Karpas-422 (cell line): ENCODE measurements around the gene RNF31. TPM values are rescaled to one million over a fixed set of nuclear protein-coding genes. Genes with fewer than 3 reads are reported as not detected.

Experiments used
- DNase-seq: peaks from one replicate; pipeline ENCODE4 v3.0.0-alpha.2; 2015
- H2AFZ ChIP-seq: fragments of 200-600 bp; sonication (generic); 2 replicates; pipeline ENCODE4 v1.6.1; 2014; ENCODE audit warnings: antibody characterized with exemption, low read length, mixed read lengths
- H3K27ac ChIP-seq: fragments of 200-600 bp; sonication (generic); 2 replicates; pipeline ENCODE4 v1.5.1; 2014; ENCODE audit warnings: mild to moderate bottlenecking, low read length, moderate library complexity
- H3K27me3 ChIP-seq: fragments of 200-600 bp; sonication (generic); 2 replicates; pipeline ENCODE4 v1.6.1; 2014; ENCODE audit warnings: low read length, mixed read lengths
- H3K36me3 ChIP-seq: fragments of 200-600 bp; sonication (generic); 2 replicates; pipeline ENCODE4 v1.6.1; 2014; ENCODE audit warnings: low read length, mixed read lengths; ENCODE audit not compliant: insufficient read depth
- H3K4me1 ChIP-seq: fragments of 200-600 bp; sonication (generic); 2 replicates; pipeline ENCODE4 v1.6.1; 2014; ENCODE audit warnings: mild to moderate bottlenecking, low read length, mixed read lengths
- H3K4me2 ChIP-seq: fragments of 200-600 bp; sonication (generic); 2 replicates; pipeline ENCODE4 v1.6.1; 2014; ENCODE audit warnings: low read length, low read depth, mild to moderate bottlenecking; ENCODE audit not compliant: poor library complexity, severe bottlenecking
- H3K4me3 ChIP-seq: fragments of 200-600 bp; sonication (generic); 2 replicates; pipeline ENCODE4 v1.5.1; 2014; ENCODE audit warnings: mild to moderate bottlenecking, antibody characterized with exemption, low read length, mixed read lengths
- H3K79me2 ChIP-seq: fragments of 200-600 bp; sonication (generic); 2 replicates; pipeline ENCODE4 v1.6.1; 2014; ENCODE audit warnings: mild to moderate bottlenecking, low read length, mixed read lengths
- H3K9ac ChIP-seq: fragments of 200-600 bp; sonication (generic); 2 replicates; pipeline ENCODE4 v1.6.0; 2014; ENCODE audit warnings: low read length
- H3K9me2 ChIP-seq: fragments of 200-600 bp; sonication (generic), shearing (Covaris generic); replicated peaks from 2 replicates; pipeline ENCODE4 v1.6.0; 2014; ENCODE audit warnings: mild to moderate bottlenecking, low read length, moderate library complexity; ENCODE audit not compliant: insufficient read depth
- H3K9me3 ChIP-seq: fragments of 300-700, 200-600 bp; sonication (generic); 2 replicates; pipeline ENCODE4 v1.6.1; 2014; ENCODE audit warnings: low read length, mixed read lengths
- H4K20me1 ChIP-seq: fragments of 200-600 bp; sonication (generic); 2 replicates; pipeline ENCODE4 v1.6.1; 2014; ENCODE audit warnings: mild to moderate bottlenecking, antibody characterized with exemption, low read length, low read depth; ENCODE audit not compliant: insufficient read depth
- total RNA-seq: library from RNA; depleted of rRNA; stranded (reverse); fragments of >200 nt; shearing (Covaris generic); gene quantifications from 2 replicates; pipeline ENCODE4 v1.2.3, GENCODE V29; 2014; ENCODE audit warnings: low replicate concordance

RNF31 gene
- total RNA-seq, 1 experiment from 2014 or later, result 82.0 TPM

- H3K27me3 ChIP-seq, result no peaks in the 10 kb centered on the region
- no peak overlapping the region for H3K4me3 ChIP-seq
- H3K9ac ChIP-seq, result no peak overlapping the region
- no peaks in the 10 kb centered on the region for H3K9me2 ChIP-seq
- H3K9me3 ChIP-seq, result no peaks in the 10 kb centered on the region
- H3K79me2 ChIP-seq, result peaks cover 7% of the 10 kb centered on the region
- no peak for DNase-seq
- H2AFZ ChIP-seq, result no peak overlapping the region
- H3K27ac ChIP-seq, result no peak overlapping the region
- H4K20me1 ChIP-seq, result no peaks in the 10 kb centered on the region
- H3K36me3 ChIP-seq, result peaks cover 39% of the 10 kb centered on the region
- peaks cover 15% of the 10 kb centered on the region for H3K4me1 ChIP-seq
- H3K4me2 ChIP-seq, result no peak overlapping the region
These were observed 9.5 kb downstream of the RNF31 start for GRCh38 chr14:24156840-24157239.

- no peaks in the 10 kb centered on the region for H3K9me3 ChIP-seq
- no peaks in the 10 kb centered on the region for H3K9me2 ChIP-seq
- H3K9ac ChIP-seq, result no peak overlapping the region
- peaks cover 12% of the 10 kb centered on the region for H3K79me2 ChIP-seq
- H3K4me2 ChIP-seq, result no peak overlapping the region
- no peak for DNase-seq
- peaks cover 40% of the 10 kb centered on the region for H3K36me3 ChIP-seq
- no peaks in the 10 kb centered on the region for H4K20me1 ChIP-seq
- no peak overlapping the region for H2AFZ ChIP-seq
- no peak overlapping the region for H3K4me3 ChIP-seq
- H3K27me3 ChIP-seq, result no peaks in the 10 kb centered on the region
- H3K27ac ChIP-seq, result no peak overlapping the region
- peaks cover 20% of the 10 kb centered on the region for H3K4me1 ChIP-seq
These were observed 10.0 kb downstream of the RNF31 start for GRCh38 chr14:24157331-24157730.

DNA sequence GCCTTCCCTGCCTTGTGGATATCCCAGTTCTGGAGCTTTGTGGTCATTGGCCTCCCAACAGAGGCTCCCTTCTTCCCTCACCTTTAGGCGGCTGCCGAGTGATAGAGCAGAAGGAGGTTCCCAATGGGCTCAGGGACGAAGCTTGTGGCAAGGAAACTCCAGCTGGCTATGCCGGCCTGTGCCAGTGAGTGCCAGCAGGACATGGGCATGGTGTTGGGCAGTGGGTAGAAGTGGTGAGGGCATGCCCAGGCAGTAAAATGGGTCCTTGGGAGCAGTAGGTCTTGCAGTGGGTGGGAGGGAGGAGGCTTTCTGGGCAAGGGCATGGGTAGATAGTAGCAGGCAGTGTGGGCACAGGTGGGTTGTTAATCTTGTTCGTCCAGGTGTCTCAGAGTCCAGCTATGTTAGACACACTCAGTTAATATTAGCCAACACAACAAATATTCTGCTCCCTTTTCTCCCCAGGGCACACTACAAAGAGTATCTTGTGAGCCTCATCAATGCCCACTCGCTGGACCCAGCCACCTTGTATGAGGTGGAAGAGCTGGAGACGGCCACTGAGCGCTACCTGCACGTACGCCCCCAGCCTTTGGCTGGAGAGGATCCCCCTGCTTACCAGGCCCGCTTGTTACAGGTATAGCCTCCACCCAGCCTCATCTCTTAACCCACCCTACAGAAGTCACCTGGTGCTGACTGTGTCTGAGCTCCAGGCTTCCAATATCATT lies 12.6 kb downstream of the RNF31 start:
- Histone ChIP-seq H3K79me2 (peaks cover 17% of the 10 kb centered on the region), H2AFZ (no peak overlapping the region), H3K27ac (0 out of 2 replicates have a peak overlapping the region, but pooled peaks have one; percentile 8), H3K4me2 (no peak overlapping the region), H4K20me1 (no peaks in the 10 kb centered on the region), H3K9me2 (no peaks in the 10 kb centered on the region), H3K4me3 (no peak overlapping the region), H3K9ac (no peak overlapping the region), H3K27me3 (no peaks in the 10 kb centered on the region), H3K9me3 (no peaks in the 10 kb centered on the region), H3K36me3 (peaks cover 55% of the 10 kb centered on the region), H3K4me1 (peaks cover 21% of the 10 kb centered on the region)
- DNase-seq, result no peak

DNA sequence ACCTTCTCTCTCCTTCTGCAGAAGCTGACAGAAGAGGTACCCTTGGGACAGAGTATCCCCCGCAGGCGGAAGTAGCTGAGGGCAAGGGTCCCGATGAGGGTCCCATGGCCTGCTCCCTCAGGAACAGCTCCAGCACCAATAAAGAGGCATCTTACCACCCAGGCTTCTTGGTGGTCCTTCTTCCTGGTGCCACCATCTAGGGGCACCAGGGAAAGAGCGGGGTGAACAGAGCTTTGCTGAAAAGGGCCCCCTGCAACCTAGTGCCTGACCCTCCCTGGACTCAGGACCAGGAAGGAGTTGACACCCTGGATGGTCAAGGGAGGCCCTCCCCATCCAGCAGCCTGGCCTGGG lies 13.2 kb downstream of the RNF31 start:
- Histone ChIP-seq H3K4me1 (peaks cover 21% of the 10 kb centered on the region), H3K27me3 (no peaks in the 10 kb centered on the region), H3K4me2 (peak overlapping the region; percentile 91), H3K79me2 (peaks cover 17% of the 10 kb centered on the region), H3K9ac (no peak overlapping the region), H3K9me3 (no peaks in the 10 kb centered on the region), H3K36me3 (peaks cover 55% of the 10 kb centered on the region), H4K20me1 (no peaks in the 10 kb centered on the region), H2AFZ (no peak overlapping the region), H3K9me2 (no peaks in the 10 kb centered on the region), H3K27ac (peak overlapping the region; percentile 8; the same call in 1 of the 2 replicates), H3K4me3 (no peak overlapping the region)
- DNase-seq, result no peak

- Histone ChIP-seq H3K4me3 (peak within 1 kb of the TSS; percentile 76), H3K79me2 (peaks cover 17% of the 10 kb centered on the region), H3K27ac (peak within 1 kb of the TSS; percentile 77), H3K4me1 (peaks cover 21% of the 10 kb centered on the region), H3K36me3 (peaks cover 56% of the 10 kb centered on the region; the same call in 1 of the 2 replicates), H3K27me3 (no peaks in the 10 kb centered on the region), H3K9me3 (no peaks in the 10 kb centered on the region), H3K9ac (peak within 1 kb of the TSS; percentile 88), H3K4me2 (peak within 1 kb of the TSS; percentile 91), H2AFZ (no peak within 1 kb of the TSS), H3K9me2 (no peaks in the 10 kb centered on the region), H4K20me1 (no peaks in the 10 kb centered on the region)
- peak; percentile 99 for DNase-seq
These were observed 13.8 kb downstream of the RNF31 start, which contains the start of gene IRF9 for GRCh38 chr14:24160850-24161804. Gene IRF9 (plus strand): TSS chr14:24161265. CDS start chr14:24162145, 880 bp downstream.

DNA sequence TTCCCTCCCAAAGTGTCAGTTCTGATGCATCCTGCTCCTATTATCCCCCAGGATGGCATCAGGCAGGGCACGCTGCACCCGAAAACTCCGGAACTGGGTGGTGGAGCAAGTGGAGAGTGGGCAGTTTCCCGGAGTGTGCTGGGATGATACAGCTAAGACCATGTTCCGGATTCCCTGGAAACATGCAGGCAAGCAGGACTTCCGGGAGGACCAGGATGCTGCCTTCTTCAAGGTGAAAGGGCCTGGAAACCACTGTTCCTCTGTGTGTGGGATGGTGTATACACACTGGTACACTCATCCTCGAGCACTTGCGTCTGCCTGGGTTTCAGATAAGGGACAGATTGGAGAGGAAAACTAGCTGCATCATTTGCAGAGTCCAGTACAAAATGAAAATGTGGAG lies 14.8 kb downstream of the RNF31 start:
- Histone ChIP-seq H4K20me1 (no peaks in the 10 kb centered on the region), H3K4me1 (peaks cover 21% of the 10 kb centered on the region), H3K4me3 (peak overlapping the region; percentile 76), H3K27me3 (no peaks in the 10 kb centered on the region), H3K79me2 (peaks cover 17% of the 10 kb centered on the region), H2AFZ (no peak overlapping the region), H3K9ac (peak overlapping the region; percentile 88), H3K27ac (peak overlapping the region; percentile 77), H3K9me3 (no peaks in the 10 kb centered on the region), H3K4me2 (peak overlapping the region; percentile 91), H3K9me2 (no peaks in the 10 kb centered on the region), H3K36me3 (peaks cover 52% of the 10 kb centered on the region; the same call in 1 of the 2 replicates)
- no peak for DNase-seq

DNA sequence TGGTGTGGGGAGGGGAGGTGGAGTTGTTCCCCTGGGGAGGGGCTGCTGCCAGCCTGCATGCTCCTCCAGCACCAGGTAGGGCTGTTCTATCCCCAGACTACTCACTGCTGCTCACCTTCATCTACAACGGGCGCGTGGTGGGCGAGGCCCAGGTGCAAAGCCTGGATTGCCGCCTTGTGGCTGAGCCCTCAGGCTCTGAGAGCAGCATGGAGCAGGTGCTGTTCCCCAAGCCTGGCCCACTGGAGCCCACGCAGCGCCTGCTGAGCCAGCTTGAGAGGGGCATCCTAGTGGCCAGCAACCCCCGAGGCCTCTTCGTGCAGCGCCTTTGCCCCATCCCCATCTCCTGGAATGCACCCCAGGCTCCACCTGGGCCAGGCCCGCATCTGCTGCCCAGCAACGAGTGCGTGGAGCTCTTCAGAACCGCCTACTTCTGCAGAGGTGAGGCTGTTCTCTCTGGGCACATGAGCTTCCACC lies 17.3 kb downstream of the RNF31 start:
- DNase-seq, result no peak
- no peaks in the 10 kb centered on the region for H3K27me3 ChIP-seq
- H4K20me1 ChIP-seq, result no peaks in the 10 kb centered on the region
- H3K27ac ChIP-seq, result no peak overlapping the region
- H3K79me2 ChIP-seq, result peaks cover 17% of the 10 kb centered on the region
- no peak overlapping the region for H3K4me3 ChIP-seq
- H3K9me2 ChIP-seq, result no peaks in the 10 kb centered on the region
- no peaks in the 10 kb centered on the region for H3K9me3 ChIP-seq
- H3K36me3 ChIP-seq, result peaks cover 44% of the 10 kb centered on the region; the same call in 1 of the 2 replicates
- no peak overlapping the region for H2AFZ ChIP-seq
- peaks cover 21% of the 10 kb centered on the region for H3K4me1 ChIP-seq
- no peak overlapping the region for H3K4me2 ChIP-seq
- no peak overlapping the region for H3K9ac ChIP-seq

- no peak overlapping the region for H3K9ac ChIP-seq
- H3K9me3 ChIP-seq, result no peaks in the 10 kb centered on the region
- no peak overlapping the region for H3K4me3 ChIP-seq
- peaks cover 17% of the 10 kb centered on the region for H3K79me2 ChIP-seq
- no peak overlapping the region for H3K4me2 ChIP-seq
- H3K27me3 ChIP-seq, result no peaks in the 10 kb centered on the region
- no peak overlapping the region for H2AFZ ChIP-seq
- peaks cover 15% of the 10 kb centered on the region for H3K4me1 ChIP-seq
- H3K27ac ChIP-seq, result no peak overlapping the region
- no peak for DNase-seq
- no peaks in the 10 kb centered on the region for H4K20me1 ChIP-seq
- H3K36me3 ChIP-seq, result peaks cover 38% of the 10 kb centered on the region; the same call in 1 of the 2 replicates
- no peaks in the 10 kb centered on the region for H3K9me2 ChIP-seq
These were observed 18.5 kb downstream of the RNF31 start for GRCh38 chr14:24165785-24166184.
